Lung microvascular endothelial cell (primary cell): ENCODE measurements around the gene ATRN. TPM values are rescaled to one million over a fixed set of nuclear protein-coding genes. Genes with fewer than 3 reads are reported as not detected.

ENCODE experiments used
- DNase-seq, 2 donors: peaks; one replicate each; pipeline versions ENCODE4 v3.0.0 to v3.0.0-alpha.2; 2010; ENCODE audit warnings: low read depth in 2 of 2
- total RNA-seq: library from RNA; depleted of rRNA; stranded (reverse); fragments of >200 nt; gene quantifications from 2 replicates; pipeline ENCODE4 v1.2.1, GENCODE V29; 2014

ATRN gene
- total RNA-seq, 1 donor from 2014 or later = 25.2 TPM

- no peak for DNase-seq
These were observed 151.6 kb downstream of the ATRN start for GRCh38 chr20:3622406-3622805.

DNA sequence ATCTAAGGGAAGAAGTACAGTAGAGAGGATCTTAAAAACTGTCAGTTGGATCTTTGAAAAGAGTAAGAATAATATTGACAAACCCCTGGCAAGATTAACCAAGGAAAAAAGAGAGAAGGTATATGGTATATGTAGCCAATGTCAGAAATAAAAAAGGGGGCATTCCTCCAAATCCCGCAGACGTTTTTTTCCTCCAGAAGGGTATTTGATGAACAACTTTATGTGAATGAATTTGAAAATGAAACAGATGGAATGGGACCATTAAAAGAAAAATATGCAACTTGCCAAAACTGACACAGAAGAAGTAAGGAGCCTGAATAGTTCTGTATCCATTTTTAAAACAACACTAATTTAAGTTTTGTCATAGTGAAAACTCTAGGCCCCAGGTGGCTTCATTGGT lies 156.7 kb downstream of the ATRN start:
- no peak for DNase-seq

DNA sequence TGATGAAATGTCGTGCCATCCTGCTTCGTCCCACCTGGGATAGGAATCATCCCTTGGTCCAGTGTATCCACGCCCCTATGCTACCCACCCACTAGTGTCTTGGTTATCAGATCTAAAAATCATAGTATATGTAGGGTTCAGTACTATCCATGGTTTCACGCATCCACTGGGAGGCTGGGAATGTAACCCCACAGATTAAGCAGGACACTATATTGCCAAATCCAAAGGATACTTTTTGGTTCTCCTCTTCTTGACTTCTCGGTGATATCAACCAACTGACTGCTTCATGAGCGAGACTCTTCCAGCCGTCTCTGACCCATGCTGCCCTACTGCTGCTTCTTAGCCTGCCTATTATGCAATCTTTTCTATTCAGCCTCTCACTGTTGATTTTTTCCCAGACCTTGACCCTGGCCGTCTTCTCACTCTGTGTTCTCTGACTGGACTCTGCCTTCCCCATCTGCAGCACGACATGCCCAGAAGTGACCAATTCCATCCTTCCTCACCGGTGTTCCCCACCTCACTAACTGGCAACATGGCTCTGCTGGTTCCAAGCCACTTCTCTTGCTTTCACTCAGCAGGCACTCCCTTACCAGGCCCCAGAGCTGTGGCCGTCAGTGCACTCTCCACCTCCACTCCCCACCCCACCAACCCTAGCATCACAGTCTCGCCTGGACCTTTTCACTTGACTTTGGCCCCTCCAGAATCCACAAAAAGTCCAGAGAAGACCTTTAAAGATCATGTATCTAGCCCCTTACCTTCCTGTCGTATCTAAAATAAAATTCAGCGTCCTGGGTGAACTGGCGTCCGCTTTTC lies 157.9 kb downstream of the ATRN start:
- DNase-seq = no peak

- no peak for DNase-seq
These were observed 159.1 kb downstream of the ATRN start for GRCh38 chr20:3629893-3630292.

- no peak for DNase-seq
These were observed 159.6 kb downstream of the ATRN start for GRCh38 chr20:3630429-3630828.

DNA sequence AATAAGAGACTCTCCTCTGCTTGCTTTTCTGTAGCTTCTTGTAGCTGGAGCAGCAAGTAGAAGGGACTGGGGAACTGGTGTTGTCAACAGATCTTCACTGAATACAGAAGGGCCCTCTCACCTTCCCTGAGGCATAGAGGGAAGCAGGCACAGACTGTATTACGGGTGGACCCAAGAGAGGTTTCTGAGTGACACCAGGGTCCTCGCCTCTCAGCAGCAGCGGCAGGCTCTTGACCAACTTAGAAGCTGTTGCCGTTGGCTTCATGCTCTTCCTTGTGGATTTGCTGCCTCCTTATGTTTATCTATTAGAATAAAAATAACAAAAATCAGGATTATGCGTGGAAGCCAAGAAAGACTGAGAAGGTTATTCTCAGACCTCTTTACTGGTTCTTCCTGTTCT lies 160.7 kb downstream of the ATRN start:
- no peak for DNase-seq

DNA sequence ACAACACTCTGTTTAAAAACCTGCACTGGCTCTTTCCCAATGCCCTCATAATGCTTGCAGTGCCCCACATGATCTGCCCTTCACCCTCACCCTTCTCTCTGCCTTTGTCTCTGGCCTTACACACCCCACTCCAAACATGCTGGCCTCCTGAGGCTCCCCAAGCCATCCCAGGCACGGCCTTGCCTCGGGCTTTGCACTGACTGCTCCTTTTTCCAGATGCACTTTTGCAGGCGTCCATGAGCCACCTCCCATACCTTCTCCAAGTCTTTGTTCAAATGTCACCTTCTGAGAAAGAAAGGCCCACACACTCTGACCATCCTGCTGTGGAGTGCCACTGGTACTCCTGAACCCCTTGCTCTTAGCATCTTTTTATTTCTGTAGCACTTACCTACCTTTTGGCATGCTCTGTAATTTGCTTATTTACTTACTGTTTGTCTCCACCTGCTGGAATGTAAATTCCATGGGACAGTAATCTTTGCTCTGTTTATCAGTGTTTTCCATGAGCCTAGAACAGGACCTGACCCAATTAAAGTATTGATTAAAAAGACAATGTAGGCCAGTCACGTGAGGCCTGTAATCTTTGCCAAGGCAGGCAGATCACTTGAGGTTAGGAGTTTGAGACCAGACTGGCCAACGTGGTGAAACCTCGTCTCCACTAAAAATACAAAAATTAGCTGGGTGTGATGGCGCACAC lies 161.6 kb downstream of the ATRN start:
- no peak for DNase-seq

- no peak for DNase-seq
These were observed 163.2 kb downstream of the ATRN start for GRCh38 chr20:3633913-3634478.

- DNase-seq = no peak
These were observed 164.5 kb downstream of the ATRN start for GRCh38 chr20:3635346-3635745.

DNA sequence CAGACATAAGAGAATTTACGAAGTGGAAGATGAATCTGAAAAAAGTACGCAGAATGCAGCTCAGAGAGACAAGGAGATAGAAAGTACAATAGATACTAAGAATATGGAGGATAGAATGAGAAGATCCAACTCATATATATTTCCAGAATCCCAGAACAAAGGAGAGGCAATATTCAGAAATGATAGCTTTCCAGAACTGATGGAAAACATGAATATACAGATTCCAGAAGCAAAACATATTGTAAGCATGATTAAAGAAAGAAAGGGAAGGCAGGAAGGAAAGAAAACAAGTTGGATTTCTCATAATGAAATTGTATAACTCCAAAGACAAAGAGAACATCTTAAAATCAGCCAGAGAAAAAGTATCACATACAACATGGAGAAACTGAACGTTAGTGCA lies 169.4 kb downstream of the ATRN start:
- DNase-seq = no peak

GRCh38 chr20:3645309-3646066 lies 174.7 kb downstream of the ATRN start:
- DNase-seq = no peak

DNA sequence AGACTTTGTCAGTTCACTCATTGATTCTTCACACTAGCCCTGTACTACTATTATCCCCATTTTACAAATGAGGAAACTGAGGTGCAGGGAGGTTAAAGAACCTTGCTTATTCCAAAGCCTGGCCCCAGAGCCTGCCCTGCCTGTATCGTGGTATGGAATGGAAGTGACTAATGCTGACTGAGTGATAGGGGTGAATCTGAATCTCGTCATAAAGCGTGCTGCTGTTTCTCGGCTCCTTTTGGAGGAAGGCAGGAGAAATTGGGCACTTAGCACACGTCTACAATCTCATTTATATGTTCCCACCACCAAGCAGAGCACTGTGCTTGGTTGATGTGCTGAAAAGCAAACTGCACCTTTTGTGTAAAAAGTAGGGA lies 175.2 kb downstream of the ATRN start:
- DNase-seq = peak in 1 of 2 donors; percentile 16

GRCh38 chr20:3646651-3647050 lies 175.8 kb downstream of the ATRN start:
- DNase-seq = no peak

DNA sequence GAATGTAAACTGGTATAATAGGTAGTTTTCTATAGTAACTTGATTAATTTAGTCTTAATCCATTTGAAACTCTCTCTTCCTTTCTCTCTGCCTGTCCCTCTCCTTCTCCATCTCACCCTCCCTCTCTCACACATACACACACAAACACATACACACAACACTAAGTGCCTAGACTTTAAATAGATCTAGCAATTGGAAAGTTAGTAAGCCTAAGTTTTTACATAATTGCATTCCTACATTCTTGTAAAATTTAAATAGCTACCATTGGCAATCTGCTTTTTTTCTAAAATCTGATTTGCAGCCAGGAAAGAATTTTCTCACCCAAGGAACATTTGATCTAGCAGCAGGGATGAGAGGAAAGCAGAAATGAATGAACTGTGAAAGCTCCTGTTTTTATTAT lies 176.7 kb downstream of the ATRN start:
- no peak for DNase-seq

DNA sequence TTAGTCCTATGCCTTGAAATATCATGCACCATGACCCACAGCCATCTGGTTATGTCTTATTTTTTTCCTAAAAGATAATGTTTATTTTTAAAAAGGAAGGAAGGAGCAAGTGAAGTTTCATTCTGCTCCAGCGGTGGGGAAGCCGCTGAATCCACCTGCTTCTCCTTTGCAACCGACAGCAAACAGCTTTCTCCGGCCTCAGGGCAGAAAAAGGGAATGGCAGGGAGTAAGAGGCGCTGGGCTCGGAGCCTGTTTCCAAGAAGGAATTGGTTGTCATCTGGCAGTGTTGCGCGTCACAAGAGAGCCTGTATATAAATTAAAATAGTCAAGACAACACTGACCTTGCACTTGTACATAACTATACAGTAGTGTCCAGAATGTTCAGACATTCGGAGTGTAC lies 178.1 kb downstream of the ATRN start:
- DNase-seq = no peak

DNA sequence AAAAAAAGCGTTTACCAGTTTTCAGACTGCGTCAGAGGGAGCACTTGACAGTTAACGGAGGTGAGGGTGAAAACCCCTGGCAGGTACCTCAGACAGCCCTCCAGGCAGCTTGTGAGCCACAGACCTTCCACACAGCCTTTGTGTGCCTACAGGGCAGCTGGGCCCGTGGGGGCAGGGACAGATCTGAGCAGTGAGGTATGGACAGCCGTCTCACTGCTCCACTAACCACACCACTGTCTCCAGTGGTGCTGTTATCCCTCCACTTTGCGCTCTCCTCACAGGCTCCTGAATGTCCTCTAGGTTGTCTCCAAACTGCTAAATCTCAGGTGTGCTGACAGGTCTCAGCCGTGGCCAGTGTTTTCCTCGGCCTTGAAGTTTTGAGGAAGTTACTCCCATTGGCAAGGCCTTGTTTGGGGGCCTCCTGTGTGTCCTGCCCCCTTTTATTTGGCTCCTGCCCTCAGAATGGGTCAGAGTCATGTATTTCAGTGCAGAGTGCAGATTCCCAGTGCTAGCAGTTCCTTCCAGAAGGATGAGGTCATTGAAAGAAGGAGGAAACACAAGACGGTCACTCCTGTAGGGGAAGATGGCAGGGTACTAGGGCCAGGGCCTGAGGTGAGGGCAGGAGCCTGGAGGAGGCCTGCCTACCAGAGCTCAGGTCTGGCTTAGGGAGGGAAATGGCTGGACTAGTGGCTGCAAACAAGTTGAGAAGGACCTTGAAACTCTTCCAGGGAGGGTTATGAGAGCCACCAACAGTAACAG lies 180.6 kb downstream of the ATRN start:
- no peak for DNase-seq

- no peak for DNase-seq
These were observed 181.4 kb downstream of the ATRN start for GRCh38 chr20:3652221-3652620.

GRCh38 chr20:3652676-3653596 lies 182.1 kb downstream of the ATRN start:
- no peak for DNase-seq

- DNase-seq = no peak
These were observed 183.1 kb downstream of the ATRN start for GRCh38 chr20:3653921-3654320.
